Measurements from ENCODE around the gene NID1. TPM values are rescaled to one million over a fixed set of nuclear protein-coding genes. Genes with fewer than 3 reads are reported as not detected.

Gene NID1
- total and polyA plus RNA-seq, 9 of the 15 experiments (the other 6 are each of a cell fraction or from before 2014, with no cell fraction given) = 0.22 TPM; not detected in 8

DNA sequence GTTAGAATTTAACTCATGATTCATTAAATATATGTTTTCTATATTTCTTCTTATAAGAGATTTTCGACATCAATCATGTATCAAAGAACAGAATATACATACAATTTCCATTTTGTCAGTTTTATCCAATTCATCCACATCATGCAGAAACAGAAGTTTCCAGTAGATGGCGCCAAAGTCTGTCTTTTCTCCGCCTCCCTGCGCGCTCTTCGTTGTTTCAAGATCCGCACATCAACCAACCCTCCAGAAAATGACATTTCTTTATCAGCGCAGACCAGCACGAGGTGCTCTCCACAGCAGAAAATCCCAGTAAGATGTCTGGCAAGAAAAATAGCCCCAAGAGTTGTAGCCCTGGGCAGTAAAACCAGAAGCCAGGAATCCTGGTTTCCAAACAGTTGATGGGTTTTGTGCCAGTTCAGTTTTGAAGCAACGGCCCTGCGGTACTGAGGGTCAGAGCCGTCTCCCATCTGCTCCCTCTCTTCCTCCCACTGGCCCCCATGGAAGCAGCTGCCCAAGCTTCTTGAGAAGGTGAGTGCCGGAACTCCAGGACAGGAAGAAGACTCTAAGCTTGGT lies 38.8 kb upstream of the NID1 start (continued):
- TF ChIP-seq FOXM1 (IDR thresholded peaks at IDR 0.05; ENCODE audit: low read depth) (peak; percentile 26; the same call in 1 of the 2 replicates), FOXM1 (CRISPR knock-in tag; IDR thresholded peaks at IDR 0.05; ENCODE audit: low read depth) (no peak), ZFPM2 (CRISPR knock-in tag; IDR thresholded peaks at IDR 0.05) (no peak), CBFB (CRISPR knock-in tag; IDR thresholded peaks at IDR 0.05) (no peak), XRCC4 (IDR thresholded peaks at IDR 0.05; ENCODE audit: extremely low read depth, insufficient read depth, insufficient read length) (no peak), CTCFL (IDR thresholded peaks at IDR 0.05; ENCODE audit: borderline replicate concordance, insufficient read depth, low read depth, low read length, poor library complexity, severe bottlenecking) (no peak)

DNA sequence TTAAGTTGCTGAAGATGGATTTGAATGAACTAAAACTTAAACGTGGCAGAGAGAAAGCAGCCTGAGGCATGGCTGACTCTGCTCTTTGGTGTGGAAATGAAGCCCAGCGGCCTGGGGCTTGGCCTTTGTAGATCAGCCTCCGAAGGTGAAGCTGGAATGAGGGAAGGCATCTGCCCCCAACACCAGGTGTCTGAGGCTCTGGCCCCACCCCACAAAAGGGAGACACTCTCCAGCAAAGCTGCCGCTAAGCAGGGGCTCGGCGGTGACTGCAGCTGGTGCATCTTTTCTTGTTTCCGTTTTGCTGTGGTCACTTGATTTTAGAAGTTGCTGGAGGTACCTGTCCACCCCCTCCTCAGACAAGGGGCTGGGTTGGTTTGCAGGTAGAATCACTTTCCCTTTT lies 38.2 kb upstream of the NID1 start:
- no peak overlapping the region for H3K4me2 ChIP-seq (ENCODE audit: insufficient read depth, low read length)
- FAIRE-seq (no peak), ATAC-seq (no peak), DNase-seq (ENCODE audit: extremely low read depth in 1 of 4, low spot score in 3 of 4) (no peak)
- no peak overlapping the region for H3K27ac ChIP-seq (ENCODE audit: extremely low read depth, low read depth, low read length)
- no TSS peak for BruUV-seq (replicated peaks)
- in situ Hi-C loops (cut with MboI) (loop anchor here (25.0 kb wide), 2 partner anchors 1284 to 1459 kb away; no protein-coding TSS in a partner anchor), intact Hi-C loops (cut with micrococcal nuclease) (loop anchor here (1.0 to 10.0 kb wide), 8 partner anchors 387 to 1702 kb away; no protein-coding TSS in a partner anchor)
- H3K27me3 ChIP-seq (ENCODE audit: control insufficient read depth in 2 of 2, insufficient read depth in 2 of 2, low read length in 2 of 2) = peaks cover 0 to 30% of the 10 kb centered on the region in 2 experiments; a peak in 2 of 5 replicates
- H3K9me3 ChIP-seq (replicated peaks; ENCODE audit: control insufficient read depth, insufficient read depth, low read depth, low read length) = no peaks in the 10 kb centered on the region
- no peak overlapping the region for H3K9ac ChIP-seq (ENCODE audit: insufficient read depth in 1 of 2, low read depth in 2 of 2, low read length in 2 of 2)
- no peaks in the 10 kb centered on the region for H3K79me2 ChIP-seq (ENCODE audit: control insufficient read depth, insufficient read depth, low read length)
- no peaks in the 10 kb centered on the region; the same call in none of the 2 replicates for H4K20me1 ChIP-seq (replicated peaks; ENCODE audit: control insufficient read depth, insufficient read depth, low read length)
- H3K4me3 ChIP-seq = no peak overlapping the region
- no peak overlapping the region for H2AFZ ChIP-seq (ENCODE audit: low read depth, low read length)
- H3K4me1 ChIP-seq (replicated peaks in 1 of 2; ENCODE audit: control insufficient read depth in 2 of 2, insufficient read depth in 2 of 2, low read length in 2 of 2) = peaks cover 3% of the 10 kb centered on the region in 2 experiments; a peak in 2 of 5 replicates
- CTCF ChIA-PET (ENCODE audit: low intra/inter-chr PET ratio) = interaction anchor here (1.1 to 2.5 kb wide), 3 partner anchors 387 to 766 kb away, joined by 8 to 14 read pairs (median 9); no protein-coding TSS in a partner anchor
- WGBS (ENCODE audit: insufficient coverage, low coverage, missing lambda C conversion rate) = 1% methylated on average over 7 of the region's 7 CpGs
- POLR2A ChIA-PET = interaction anchor here (0.6 kb wide), 1 partner anchor 969 kb away, joined by 3 read pairs; no protein-coding TSS in a partner anchor
- no peaks in the 10 kb centered on the region for H3K36me3 ChIP-seq (ENCODE audit: control insufficient read depth, insufficient read depth, low read length)
- no peaks in the 10 kb centered on the region for H3K9me1 ChIP-seq (ENCODE audit: control insufficient read depth, insufficient read depth, low read length)
- TF ChIP-seq ZC3H11A (IDR thresholded peaks at IDR 0.05; ENCODE audit: low read depth, low read length) = no peak
- TF ChIP-seq NRF1 (conservative IDR thresholded peaks at IDR 0.05 in 1 of 2, IDR thresholded peaks at IDR 0.05 in 1 of 2) = no peak
- no peak for TF ChIP-seq NUFIP1 (IDR thresholded peaks at IDR 0.05; ENCODE audit: partially characterized antibody)
- TF ChIP-seq FUS (optimal IDR thresholded peaks at IDR 0.05; ENCODE audit: low read depth, low read length) = no peak
- no peak for TF ChIP-seq ASH1L (IDR thresholded peaks at IDR 0.05; ENCODE audit: borderline replicate concordance, low read depth, partially characterized antibody)
- TF ChIP-seq GTF3C2 (IDR thresholded peaks at IDR 0.05; ENCODE audit: borderline replicate concordance, extremely low read depth, insufficient read length) = no peak
- no peak for TF ChIP-seq ZNF76 (CRISPR knock-in tag; IDR thresholded peaks at IDR 0.05; ENCODE audit: borderline replicate concordance)
- TF ChIP-seq MECOM (CRISPR knock-in tag; IDR thresholded peaks at IDR 0.05) = no peak

All from K562 (cell line).